KG1 (cell line): ENCODE data around the gene TMPRSS9.

Source experiments
- DNase-seq: peaks from one replicate; lab custom pipeline; 2025; lab: John Stamatoyannopoulos, UW

Gene TMPRSS9

DNA sequence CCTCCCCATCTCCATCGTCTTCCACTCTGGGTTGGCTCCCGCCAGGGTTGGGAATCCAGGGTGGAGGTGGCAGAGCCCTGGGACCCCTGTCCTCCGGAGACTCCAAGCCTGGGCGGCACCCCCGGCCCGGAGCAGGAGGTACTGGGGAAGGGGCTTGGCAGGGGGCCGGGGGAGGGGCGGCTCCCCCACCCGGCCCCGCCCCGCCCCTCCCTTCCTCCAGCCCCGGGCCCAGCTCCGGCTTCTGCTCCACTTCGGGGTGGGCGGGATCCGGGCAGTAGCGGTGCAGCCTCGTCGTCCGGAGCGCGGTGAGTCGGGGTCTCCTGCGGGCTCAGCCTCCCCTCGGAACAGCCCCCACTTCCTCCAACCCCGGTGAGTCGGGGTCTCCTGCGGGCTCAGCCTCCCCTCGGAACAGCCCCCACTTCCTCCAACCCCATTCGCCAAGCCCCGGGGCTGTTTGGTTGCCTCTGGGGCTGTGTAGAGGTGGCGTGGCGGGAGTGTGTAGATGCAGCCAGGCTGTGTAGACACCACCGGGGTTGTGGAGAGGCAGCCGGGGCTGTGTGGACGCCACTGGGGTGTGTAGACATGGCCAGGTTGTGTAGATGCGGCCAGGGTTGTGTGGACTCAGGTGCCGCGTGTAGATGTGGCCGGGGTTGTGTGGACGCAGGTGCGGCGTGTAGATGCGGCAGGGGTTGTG, at the start of gene TMPRSS9:
TMPRSS9 (plus strand) TSS at position 274 of the 694 bp plus-strand sequence. CDS start 29,521 bp downstream, outside the sequence.
- no peak for DNase-seq

DNA sequence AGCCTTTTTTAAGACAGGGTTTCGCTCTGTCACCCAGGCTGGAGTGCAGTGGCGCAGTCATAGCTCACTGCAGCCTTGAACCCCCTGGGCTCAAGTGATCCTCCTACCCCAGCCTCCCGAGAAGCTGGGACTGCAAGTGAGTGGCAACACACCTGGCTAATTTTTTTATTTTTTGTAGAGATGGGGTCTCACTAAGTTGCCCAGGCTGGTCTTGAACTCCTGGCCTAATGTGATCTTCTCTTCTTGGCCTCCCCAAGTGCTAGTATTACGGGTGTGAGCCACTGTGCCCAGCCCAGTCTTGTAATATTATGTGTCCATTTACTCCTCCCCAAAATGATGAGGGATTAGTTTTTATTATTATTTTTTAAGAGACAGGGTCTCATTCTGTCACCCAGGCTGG, 49.0 kb upstream of the TMPRSS9 start:
- DNase-seq = no peak

DNA sequence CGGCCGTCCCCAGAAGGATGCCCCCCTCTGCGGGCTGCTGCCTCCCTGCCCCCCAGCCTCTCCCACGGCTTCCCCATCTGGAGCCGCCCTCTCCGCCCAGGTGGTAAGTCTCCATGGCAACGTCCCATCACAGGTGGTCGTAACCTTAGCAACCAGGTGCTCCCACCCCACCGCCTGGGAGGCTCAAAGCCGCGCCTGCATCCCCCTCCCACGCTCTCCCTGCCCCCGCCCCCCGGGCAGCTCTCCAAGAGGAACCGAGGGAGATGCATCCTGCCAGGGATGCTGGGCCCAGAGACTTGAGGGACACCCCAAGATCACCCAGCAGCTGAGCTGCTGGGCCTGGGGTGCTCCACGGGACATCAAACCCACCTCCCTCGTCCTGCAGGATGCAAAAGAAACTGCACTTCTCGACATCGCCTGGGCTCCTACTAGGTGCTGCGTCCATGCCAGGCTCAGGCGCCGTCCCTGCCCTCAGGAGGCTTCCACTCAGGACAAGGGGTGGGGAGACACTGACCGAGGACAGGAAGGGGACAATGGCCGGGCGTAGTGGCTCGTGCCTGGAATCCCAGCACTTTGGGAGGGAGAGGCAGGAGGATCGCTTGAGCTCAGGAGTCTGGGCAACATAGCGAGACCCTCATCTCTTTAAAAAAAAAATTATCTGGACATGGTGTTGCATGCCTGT, 47.1 kb upstream of the TMPRSS9 start:
- no peak for DNase-seq

DNA sequence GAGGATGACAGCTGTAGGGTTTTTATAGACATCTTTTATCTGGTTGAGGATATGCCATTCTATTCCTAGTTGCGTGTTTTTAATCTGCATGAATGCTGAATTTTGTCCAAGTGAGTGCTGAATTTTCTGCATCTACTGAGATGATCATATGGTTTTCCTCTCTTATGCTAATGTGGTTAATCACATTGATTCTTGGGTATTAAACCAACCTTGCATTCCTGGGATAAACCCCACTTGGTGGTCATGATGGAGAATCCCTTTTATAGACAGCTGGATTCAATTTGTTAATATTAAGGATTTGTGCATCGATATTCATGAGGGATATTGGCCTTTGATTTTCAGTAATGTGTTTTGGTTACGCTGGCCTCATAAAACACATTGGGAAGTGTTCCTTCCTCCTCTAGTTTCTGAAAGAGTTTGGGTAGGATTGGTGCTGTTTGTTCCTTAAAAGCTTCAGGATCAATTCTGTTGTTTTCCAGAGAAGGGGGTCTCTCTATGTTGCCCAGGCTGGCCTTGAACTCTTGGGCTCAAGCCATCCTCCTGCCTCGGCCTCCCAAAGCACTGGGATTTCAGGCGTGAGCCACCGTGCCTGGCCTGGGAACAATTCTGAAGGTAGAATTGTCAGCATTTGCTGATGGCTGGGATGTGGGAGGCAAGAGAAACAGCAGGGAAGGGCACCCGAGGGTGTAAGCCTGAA, 44.8 kb upstream of the TMPRSS9 start:
- no peak for DNase-seq

DNA sequence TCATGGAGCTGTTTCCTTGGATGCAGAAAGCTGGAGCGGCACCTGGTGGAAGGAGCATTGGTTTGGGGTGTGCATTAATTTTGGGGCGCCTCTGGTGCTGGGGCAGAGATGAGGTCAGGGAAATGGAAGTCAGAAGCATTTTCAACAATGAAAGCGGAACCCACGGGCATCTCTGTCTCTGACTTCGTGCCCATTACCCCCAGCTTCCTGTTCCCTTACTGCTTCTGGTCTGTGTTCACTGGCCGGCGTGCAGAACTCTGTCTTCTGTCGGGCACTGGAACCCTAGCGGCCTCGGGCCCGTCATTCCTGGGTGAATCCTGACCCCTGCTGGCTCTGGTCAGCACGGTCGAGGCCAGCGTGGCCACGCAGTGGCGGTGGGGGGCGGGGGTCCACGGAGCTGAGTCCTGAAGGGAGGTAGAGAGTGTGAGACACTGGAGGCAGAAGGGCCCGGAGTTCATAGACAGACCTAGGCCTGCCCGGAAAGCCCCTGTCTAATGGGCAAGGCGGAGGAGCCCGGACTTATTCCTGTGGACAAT, 44.2 kb upstream of the TMPRSS9 start:
- DNase-seq = no peak

DNA sequence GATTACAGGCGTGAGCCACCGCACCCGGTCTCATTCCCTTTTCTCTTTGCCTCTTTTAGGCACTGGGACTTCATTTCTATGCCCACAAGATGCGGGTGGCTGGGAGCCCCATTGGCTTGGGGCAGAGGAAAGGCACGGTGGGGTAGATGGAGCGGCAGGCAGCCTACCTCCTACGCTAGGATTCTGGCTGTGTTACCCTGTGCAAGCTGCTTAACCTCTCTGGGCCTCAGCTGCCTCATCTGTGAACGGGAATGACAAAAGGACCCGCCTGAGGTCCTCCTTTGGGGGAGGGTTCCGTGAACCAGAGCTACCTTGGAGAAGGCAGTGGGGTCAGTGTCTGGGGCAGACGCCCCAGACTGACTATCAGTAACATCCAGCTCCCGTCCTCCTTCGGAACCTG, 42.8 kb upstream of the TMPRSS9 start:
- DNase-seq = no peak

DNA sequence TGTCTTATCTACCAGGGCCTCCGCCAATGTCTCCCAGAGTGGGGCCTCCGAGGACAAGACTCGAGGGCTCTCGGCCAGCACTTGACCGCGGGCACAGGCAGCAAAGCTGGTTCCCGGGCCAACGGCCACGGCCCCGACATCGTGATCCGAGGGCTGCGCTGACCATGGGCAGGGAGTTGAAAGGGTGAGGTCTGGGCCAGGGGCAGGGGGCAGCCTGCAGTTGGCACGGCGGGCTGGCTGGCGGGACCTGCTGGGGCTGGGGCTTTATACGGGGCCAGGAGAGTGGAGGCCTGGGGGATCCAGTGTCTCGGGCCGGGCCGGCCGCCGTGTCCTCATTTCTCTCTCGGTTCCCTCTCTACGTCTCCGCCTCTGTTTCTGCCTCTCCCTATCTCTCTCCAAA, 42.3 kb upstream of the TMPRSS9 start:
- no peak for DNase-seq

DNA sequence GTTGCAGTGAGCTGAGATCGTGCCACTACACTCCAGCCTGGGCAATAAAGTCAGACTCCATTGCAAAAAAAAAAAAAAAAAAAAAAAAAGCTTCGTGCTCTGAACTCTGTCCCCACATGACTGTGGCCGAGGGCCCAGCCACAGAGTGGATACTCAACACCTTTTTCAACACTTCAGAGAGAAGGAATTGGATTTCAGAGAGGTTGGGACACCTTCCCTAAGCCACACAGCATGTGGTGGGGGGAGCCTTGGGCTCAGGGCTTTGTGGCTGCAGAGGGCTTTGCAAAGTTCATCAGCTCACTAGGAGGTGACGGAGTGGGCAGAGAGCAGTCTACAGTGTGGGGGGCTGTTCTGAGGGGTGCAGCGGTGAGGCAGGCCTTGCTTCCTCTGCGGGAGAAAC, 41.1 kb upstream of the TMPRSS9 start:
- no peak for DNase-seq

DNA sequence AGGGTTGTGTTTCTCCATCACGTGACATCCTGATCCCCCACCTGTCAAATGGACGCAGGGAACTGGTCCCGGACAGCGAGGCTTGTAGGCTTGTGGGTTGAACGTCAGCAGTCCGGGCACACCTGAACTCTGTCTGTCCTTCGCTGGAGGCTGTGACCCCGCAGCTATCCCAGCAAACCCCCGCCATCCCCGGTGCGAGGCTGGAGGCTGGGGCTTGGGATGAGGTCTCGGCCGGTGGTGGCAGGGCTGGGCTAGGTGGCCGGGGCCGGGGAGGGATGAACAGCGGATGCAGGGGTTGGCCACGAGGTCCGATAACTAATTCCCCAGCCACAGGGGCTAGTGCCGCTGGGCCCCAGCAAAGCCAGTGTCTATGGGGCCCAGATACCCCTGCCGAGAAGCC, 40.5 kb upstream of the TMPRSS9 start:
- DNase-seq = no peak

DNA sequence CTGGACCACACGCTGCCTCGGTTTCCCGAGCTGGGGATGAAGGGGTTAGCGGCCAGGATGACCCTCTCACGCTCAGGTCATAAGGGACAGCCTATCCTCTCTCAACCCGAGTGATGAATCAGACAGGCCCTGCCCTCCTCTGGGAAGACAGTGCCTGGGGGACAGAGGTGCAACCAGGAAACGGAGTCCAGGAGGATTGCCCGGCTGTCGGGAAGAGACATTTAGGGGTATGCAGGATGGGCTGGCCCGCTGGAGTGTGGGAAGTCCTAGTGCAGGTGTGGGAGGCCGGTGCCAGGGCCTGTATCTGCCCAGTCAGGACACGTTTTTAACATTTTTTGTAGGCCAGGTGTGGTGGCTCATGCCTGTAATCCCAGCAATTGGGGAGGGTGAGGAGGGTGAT, 40.0 kb upstream of the TMPRSS9 start:
- no peak for DNase-seq

DNA sequence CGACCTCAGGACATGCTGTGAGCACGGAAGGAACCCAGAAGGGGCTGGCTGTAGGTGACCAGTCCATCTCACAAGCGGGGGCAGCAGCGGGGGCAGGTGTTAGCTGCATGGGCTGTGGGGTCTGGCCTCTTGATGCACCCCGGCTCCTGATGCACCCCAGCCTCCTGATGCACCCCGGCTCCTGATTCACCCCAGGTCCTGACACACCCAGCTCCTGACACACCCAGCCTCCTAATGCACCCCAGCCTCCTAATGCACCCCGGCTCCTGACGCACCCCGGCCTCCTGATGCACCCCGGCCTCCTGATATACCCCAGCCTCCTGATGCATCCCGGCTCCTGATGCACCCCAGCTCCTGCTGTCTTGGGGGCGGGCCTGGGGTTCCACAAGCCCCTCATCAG, 39.1 kb upstream of the TMPRSS9 start:
- DNase-seq = no peak

DNA sequence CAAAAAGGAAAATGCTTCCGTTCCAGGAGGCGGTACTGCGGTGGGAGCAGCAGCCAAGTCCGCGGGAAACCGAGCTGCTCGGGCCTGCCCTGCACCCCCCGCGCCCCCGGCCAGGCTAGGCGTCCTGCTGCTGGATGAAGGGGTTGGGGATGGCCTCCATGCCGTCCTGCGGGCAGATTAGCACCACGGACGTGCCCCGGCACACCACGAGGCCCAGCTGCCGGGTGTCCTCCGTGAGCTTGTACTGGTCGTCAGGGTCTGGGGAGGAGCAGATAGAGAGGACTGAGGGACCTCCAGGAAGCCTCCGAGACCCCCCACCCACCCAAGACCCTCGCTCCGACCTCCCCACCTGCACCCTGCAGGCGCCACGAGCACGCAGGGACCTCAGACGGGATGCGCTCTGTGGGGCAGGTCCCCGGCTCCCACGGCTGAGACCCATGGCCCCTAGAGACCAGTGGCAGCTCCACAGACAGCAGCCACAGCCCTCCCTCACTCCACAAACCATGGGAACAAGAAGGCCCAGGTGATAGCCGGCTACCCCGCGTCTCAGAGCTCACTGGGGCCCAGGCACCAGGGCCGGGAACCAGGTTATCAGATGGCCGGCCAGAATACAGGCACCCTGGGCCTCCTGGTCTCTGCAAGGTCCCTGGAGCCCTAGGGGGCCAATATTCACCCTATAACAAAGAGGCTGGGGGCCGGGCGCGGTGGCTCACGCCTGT, 38.3 kb upstream of the TMPRSS9 start:
- DNase-seq = no peak

DNA sequence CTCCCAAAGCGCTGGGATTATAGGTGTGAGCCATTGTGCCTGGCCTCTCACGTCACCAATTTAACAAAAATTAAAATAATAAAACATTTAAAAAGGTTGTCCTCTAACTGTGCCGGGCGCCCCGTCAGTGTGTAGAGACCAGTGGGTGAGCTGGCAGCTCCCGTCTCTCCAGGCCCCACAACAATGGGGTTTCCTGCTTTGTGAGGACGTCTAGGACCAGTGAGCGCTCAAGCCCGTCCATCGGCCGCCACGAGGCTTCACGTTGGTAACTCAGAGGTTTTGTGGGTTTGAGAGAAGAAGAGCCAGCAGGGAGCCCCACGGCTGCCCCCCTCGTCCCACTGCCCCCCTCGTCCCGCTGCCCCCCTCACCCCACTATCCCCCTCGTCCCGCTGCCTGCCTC, 36.4 kb upstream of the TMPRSS9 start:
- no peak for DNase-seq

DNA sequence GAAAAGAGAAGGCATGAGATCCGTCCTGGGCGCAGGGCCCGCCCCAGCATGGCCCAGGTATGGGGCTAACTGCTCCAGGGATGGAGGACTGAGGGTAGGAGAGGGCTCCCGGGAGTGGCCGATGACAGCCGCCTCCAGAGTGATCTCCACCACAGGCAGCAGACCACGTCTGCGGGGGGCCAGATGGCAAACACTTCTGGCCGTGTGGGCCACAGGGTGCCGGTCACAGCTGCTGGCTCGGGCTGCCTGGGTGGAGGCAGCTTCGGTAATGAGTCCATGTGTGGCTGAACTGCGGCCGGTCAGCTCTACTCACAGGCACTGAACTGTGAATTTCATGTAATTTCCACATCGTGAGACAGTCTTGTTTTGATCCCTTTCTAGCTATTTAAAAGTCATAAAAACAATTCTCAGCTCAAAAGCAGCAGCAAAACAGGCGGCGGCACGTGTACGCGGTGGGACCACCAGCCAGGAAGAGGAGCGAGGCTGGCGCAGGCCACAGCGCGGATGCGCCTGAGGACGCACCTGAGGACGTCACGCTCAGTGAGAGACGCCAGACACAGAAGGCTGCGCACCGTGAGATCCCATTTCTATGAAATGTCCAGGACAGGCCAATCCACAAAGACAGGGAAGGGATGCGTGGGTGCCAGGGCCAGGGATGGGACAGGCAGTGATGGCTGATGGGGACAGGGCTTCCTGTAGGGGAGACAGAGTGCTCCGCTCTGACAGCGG, 35.7 kb upstream of the TMPRSS9 start:
- DNase-seq = no peak

DNA sequence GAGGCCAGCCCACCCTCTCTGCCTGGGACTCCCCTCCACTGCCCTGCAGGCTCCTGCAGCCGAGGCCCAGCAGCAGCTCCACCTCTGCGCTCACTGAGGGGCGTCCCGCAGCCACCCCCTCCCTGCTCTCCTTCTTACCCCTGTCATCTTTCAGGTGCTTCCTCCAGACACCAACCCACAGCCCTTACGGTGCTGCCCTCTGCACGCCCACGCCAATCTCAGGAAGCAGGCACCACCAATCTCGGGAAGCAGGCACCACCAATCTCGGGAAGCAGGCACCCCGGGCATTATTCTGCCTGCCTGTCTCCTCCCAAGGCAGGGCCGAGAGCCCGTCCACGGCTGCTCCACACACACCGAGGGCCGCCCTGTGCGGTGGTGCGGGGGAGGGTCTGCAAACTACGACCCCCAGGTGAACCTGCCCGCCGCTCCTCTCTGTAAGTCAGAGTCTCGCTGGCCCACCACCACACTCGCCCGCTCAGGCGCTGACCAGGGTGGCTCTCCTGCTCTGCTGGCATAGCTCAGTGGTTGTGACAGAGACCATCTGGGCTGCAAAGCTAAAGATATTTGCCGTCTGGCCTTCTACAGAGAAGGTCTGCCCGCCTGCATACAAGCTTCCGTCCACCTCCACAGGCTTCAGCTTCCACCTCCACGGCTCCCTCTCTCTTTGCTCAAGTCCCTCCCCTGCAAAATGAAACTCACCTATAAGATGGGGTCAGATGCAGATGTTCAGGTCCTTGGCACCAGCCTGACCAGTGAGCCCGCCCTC, 34.6 kb upstream of the TMPRSS9 start:
- peak; percentile 45 for DNase-seq

DNA sequence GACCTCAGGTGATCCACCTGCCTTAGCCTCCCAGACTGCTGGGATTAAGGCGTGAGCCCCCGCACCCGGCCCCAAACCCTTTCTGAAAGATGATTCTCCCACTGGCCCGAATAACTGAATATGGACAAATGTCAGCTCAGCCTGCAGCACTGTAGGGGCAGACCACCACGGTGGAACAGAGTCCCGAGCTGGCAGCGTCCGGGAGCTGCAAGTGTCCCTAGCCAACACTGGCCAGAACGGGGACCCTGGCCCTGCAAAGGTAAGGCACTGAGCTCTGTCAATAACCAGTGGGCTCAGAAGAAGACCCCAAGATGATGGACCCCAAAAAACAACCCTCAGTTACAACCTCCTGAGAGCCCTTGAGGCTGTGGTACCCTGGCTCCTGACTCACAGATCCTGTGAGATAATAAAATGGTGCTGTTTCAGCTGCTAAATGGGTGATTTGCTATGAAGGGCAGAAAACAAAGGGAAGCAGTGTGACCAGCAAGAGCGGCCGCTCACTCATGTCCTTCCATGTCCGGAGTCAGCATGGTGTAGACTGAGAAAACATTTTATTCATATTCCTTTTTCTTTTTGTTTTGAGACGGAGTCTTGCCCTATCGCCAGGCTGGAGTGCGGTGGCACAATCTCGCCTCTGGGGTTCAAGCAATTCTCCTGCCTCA, 33.2 kb upstream of the TMPRSS9 start:
- no peak for DNase-seq

DNA sequence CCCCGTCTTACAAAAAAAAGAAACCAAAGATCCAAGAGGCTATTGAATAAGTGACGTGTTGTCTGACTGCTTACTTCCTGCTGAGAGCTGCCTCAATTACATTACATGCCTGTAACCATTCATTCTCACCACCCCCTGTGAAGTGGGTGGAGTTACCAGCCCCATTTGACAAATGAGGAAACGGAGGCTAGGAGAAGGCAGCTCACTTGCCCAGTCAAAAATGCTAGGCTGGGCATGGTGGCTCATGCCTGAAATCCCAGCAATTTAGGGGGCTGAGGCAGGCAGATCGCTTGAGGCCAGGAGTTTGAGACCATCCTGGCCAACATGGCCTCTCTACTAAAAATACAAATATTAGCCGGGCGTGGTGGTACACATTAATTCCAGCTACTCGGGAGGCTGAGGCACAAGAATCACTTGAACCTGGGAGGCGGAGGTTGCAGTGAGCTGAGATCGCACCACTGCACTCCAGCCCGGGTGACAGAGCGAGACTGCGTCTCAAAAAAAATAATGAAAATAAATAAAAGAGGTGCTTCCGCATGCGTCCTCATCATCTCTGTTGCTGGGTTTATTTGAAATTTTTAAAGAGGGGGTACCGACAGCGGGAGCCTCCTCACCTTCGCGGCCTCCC, 32.2 kb upstream of the TMPRSS9 start:
- peak; percentile 67 for DNase-seq

DNA sequence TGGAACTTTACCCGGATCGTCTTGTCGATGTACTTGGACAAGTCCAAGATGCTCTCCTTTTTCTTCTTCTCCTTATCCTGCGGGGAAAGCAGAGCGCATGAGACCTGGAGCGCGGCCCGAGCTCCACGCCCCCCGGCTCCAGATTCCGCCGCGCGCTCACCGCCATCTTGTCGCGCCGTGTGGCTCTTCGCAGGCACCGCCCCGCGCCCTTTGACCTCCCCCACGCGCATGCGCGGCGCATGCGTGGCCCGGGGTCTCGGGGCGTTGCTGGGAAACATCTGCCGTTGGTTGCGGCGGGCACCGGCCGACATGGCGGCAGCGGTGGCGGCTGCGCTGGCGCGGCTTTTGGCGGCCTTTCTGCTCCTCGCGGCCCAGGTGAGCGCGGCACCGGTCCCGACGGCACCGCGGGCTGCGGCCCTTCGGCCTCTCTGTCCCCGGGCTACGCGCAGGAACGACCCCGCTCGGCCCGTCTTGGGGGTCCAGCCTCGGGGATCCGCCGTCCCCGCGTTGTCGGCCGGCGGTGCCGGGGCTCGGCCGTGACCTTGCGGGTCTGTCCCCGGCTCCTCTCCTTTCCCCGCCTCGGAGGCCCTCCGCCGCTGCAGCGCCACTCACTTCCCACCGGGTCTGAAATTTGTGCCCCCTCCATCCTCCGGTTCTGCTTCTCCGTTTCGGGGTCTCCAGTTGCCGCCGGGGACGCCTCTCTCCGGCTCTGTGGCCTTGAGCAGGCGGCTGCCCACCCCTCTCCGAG, 31.5 kb upstream of the TMPRSS9 start, which contains the start of the genes LSM7 and SPPL2B:
LSM7 (minus strand) TSS at position 186 of the 748 bp plus-strand sequence; CDS start at position 166, 20 bp downstream.
SPPL2B (plus strand) TSS at position 284 of the 748 bp plus-strand sequence; CDS start at position 310, 26 bp downstream.
- DNase-seq = peak; percentile 84

DNA sequence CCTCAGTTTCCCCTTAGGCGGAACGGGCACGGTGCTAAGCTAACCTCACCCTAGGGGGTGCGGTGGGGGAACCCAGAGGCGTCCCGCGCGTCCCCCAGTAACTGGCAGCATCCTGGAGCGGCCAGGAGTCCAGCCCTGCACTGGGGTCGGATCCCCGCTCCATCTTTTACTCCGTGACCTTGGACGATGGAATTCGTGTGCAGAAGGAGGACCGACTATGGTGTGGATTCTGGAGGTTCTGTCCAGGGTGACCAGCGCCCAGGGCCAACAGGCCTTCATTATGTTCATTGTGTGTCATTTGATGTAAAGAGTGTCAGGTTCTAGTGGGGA, 31.0 kb upstream of the TMPRSS9 start:
- no peak for DNase-seq
